ENCODE data around the gene OSR1. TPM values are rescaled to one million over a fixed set of nuclear protein-coding genes. Genes with fewer than 3 reads are reported as not detected.

The OSR1 gene
- total and polyA plus RNA-seq, 9 of the 15 experiments (the other 6 are each of a cell fraction or from before 2014, with no cell fraction given) = not detected

- TF ChIP-seq ATF3 (IDR thresholded peaks at IDR 0.05) = no peak
- TF ChIP-seq ATF3 (CRISPR knock-in tag; conservative IDR thresholded peaks at IDR 0.05) = no peak
- TF ChIP-seq ZNF561 (CRISPR knock-in tag; conservative IDR thresholded peaks at IDR 0.05) = no peak
- no peak for TF ChIP-seq ARID2 (IDR thresholded peaks at IDR 0.05)
- no peak for TF ChIP-seq HIVEP1 (CRISPR knock-in tag; IDR thresholded peaks at IDR 0.05)
- no peak for TF ChIP-seq ZBTB17 (CRISPR knock-in tag; IDR thresholded peaks at IDR 0.05)
- TF ChIP-seq OTX1 (CRISPR knock-in tag; IDR thresholded peaks at IDR 0.05) = no peak
- no peak for TF ChIP-seq PRMT5 (CRISPR knock-in tag; IDR thresholded peaks at IDR 0.05)
- TF ChIP-seq RERE (CRISPR knock-in tag; IDR thresholded peaks at IDR 0.05; ENCODE audit: borderline replicate concordance) = no peak
- TF ChIP-seq CTCFL (IDR thresholded peaks at IDR 0.05; ENCODE audit: borderline replicate concordance, insufficient read depth, low read depth, low read length, poor library complexity, severe bottlenecking) = no peak
- TF ChIP-seq EGR1 (conservative IDR thresholded peaks at IDR 0.05) = no peak
- no peak for TF ChIP-seq HNRNPL (IDR thresholded peaks at IDR 0.05; ENCODE audit: low read depth, low read length)
These were observed 9.7 kb downstream of the OSR1 start (continued) for GRCh38 chr2:19348692-19349091.
